IPS DF 19.7 (cell line): ENCODE results near the gene FKBP1A.

Experiments
- DNase-seq: peaks from one replicate; pipeline ENCODE4 v3.0.0-alpha.2; 2013; ENCODE audit warnings: low read depth, low spot score

Gene FKBP1A

GRCh38 chr20:1319051-1319450 is 73.8 kb downstream of the FKBP1A start:
- DNase-seq = no peak
